Activated CD8-positive, alpha-beta memory T cell treated with anti-CD3 and anti-CD28 coated beads for 1 hour (primary cell): Measurements from ENCODE around the gene WDR74.
A peak's percentile ranks its signal among the peaks of the same experiment; 100 is the strongest.

Experiments
- DNase-seq, 2 donors: peaks; one replicate each; pipeline ENCODE4 v3.0.0-alpha.2; 2020; ENCODE audit warnings: low read depth in 1 of 2; ENCODE audit errors: extremely low read depth in 1 of 2

Gene WDR74

DNA sequence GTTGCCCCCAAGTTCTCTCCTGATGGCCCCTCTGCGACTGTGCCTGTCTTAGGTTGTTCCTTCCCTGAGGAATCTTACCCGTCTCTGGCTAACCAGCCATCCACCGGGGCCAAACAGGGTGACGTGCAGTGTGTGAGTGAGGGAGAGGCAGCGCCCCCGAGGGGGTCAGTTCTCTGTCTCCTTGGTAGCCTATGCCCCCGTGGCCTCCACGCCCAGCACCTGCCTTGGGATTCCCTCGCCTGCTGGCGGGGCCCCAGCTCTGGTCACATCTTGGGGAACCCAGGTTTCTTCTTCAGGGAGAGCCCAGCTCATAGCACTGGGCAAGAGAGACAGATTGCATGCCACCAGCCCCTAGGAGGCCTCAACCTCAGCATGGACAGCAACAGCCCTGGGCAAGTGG is 39.9 kb downstream of the WDR74 start:
- no peak for DNase-seq

DNA sequence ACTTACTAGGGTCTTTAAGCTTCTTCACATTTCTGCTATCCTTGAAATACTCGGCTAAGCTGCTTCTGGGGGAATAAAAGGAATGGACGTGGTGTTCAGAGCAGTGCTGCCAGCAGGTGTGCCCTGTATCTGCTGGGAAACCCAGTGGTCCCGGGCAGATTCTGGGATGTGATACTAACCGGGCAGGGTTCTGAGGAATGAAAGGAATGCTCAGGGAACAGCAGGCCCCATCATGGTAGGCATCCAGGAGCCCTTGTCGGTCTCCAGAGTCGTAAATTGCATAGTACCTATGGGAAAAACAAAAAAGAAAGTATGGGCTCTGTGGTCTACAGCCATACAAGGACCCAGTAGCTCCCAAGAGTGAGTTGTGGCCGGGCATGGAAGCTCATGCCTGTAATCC is 43.1 kb downstream of the WDR74 start:
- no peak for DNase-seq

DNA sequence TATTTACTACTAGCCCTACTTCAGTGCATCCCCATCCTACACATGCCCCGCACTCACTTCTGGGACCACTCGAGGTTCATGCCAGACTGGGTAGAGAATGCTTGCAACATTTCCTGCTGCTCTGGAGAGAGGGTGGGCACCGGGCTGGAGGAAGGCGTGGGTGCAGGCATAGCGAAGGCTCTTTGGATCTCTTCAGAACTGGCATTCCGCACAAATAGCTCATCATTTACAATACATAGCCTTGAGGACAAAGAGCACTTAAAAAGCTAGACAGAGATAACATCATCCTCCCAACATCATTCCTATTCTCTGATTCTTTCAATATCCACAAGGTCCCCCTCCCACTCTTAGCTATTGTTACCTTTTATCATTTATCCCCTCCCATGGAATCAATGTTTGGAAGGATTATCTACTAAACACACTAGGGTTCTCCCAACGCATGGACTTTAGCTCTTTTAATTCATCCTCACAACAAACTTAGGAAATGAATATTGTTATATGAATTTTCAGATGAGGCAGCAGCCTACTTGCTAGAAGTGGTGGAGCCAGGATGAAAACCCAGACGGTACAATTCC is 45.1 kb downstream of the WDR74 start:
- no peak for DNase-seq

- no peak for DNase-seq
Observed at GRCh38 chr11:62792202-62792575, 47.2 kb downstream of the WDR74 start.

DNA sequence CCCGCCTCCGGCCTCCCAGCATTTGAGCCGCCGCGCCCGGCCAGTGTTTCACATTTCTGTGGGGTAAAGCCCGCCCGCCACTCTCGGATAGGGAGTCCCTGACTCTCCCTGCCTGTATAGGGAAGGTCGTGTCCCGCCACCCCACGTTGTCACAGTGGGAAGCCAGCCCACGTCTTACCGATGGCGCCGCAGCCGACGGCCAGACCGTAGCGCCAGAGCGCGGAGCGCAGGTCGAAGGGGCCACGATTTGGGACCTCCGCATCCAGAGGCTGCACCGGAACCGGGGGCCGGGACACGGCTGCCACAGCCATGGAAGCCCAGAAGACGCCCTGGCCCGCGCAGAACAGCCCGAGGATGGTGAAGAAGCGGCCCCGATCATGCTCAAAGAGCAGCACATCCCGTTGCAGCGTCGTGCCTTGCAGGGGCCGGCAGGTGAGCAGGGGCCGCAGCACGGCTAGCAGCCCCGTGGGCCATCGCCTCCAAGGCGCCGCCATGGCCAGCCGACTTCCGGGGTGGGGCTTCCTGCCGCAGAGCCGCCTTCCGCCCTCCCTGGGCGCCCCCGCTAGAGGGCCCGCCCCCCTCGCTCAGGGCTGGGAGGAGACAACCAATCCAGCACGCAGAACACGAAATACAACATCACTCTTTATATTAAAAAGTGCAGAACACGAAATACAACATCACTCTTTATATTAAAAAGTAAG is 47.7 kb downstream of the WDR74 start, which contains the start of gene TMEM223:
TSS of gene TMEM223 (minus strand) at position 506 of the 701 bp plus-strand sequence. CDS start at position 494, 12 bp downstream.
- peak; percentile 52 to 88 for DNase-seq

- DNase-seq, result no peak
Observed at GRCh38 chr11:62789576-62789975, 49.8 kb downstream of the WDR74 start.

DNA sequence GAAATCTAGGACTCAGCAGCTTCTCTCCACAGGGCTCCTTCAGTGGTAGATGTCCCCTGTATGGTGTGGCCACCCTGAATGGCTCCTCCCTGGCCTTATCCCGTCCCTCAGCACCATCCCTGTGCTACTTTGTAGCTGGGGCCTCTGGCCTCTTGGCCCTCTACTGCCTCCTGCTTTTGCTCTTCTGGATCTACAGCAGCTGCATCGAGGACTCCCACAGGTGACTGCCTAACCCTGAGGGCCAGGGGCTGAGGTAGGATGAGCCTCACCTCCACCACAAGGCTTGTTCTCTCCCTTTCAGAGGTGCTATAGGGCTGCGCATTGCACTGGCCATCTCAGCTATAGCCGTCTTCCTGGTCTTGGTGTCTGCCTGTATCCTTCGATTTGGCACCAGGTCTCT is 50.4 kb downstream of the WDR74 start:
- no peak for DNase-seq

- DNase-seq, result peak; percentile 98
Observed at GRCh38 chr11:62787005-62787759, 52.2 kb downstream of the WDR74 start, which contains the start of gene TMEM179B. Gene TMEM179B, plus strand, starts transcription at chr11:62787402. Its CDS starts 30 bp downstream, at chr11:62787432.

GRCh38 chr11:62786318-62787004 is 52.9 kb downstream of the WDR74 start:
- peak; percentile 53 to 77 for DNase-seq
